HCT116 (cell line): ENCODE data around the gene SLC25A42.

Experiments
- ATF3 ChIP-seq: IDR thresholded peaks from 2 replicates; pipeline ENCODE4 v1.6.1; 2012
- CTCF ChIP-seq, 3 experiments: fragments of 200-600 bp in 1 of 3; sonication (generic) in 1 of 3; IDR thresholded peaks in 2 of 3; conservative IDR thresholded peaks in 1 of 3; 2 replicates each; pipeline ENCODE4 v1.5.1; 2012 to 2017; ENCODE audit warnings: low read depth in 2 of 3, low read length in 2 of 3, antibody characterized with exemption in 1 of 3, borderline replicate concordance in 1 of 3, control low read depth in 1 of 3, mild to moderate bottlenecking in 1 of 3, mixed read lengths in 1 of 3, mixed run types in 1 of 3, moderate library complexity in 1 of 3; ENCODE audit not compliant: insufficient read depth in 1 of 3
- EGR1 ChIP-seq: IDR thresholded peaks from 2 replicates; pipeline ENCODE4 v1.6.1; 2012; ENCODE audit warnings: low read depth
- EZH2 ChIP-seq: fragments of 200-600 bp; sonication (generic); IDR thresholded peaks from 2 replicates; pipeline ENCODE4 v1.6.1; 2017; ENCODE audit warnings: antibody characterized with exemption, mixed run types
- EZH2phosphoT487 ChIP-seq: fragments of 200-600 bp; IDR thresholded peaks from 2 replicates; pipeline ENCODE4 v1.6.1; 2018; ENCODE audit warnings: antibody characterized with exemption, borderline replicate concordance
- FOSL1 ChIP-seq: IDR thresholded peaks from 2 replicates; pipeline ENCODE4 v1.6.1; 2012; ENCODE audit warnings: low read depth
- MAX ChIP-seq: IDR thresholded peaks from 2 replicates; pipeline ENCODE4 v1.6.1; 2012
- POLR2A ChIP-seq: IDR thresholded peaks from 2 replicates; pipeline ENCODE4 v1.7.0; 2011; ENCODE audit warnings: borderline replicate concordance; ENCODE audit not compliant: insufficient read depth, insufficient read length; ENCODE audit errors: extremely low read depth
- POLR2AphosphoS5 ChIP-seq: IDR thresholded peaks from 2 replicates; pipeline ENCODE4 v1.6.1; 2011; ENCODE audit warnings: mild to moderate bottlenecking, low read depth, low read length, moderate library complexity
- REST ChIP-seq: IDR thresholded peaks from 2 replicates; pipeline ENCODE4 v1.6.1; 2012; ENCODE audit warnings: low read depth
- TCF7L2 ChIP-seq: IDR thresholded peaks from 2 replicates; pipeline ENCODE4 v1.7.0; 2011; ENCODE audit warnings: borderline replicate concordance, inconsistent platforms; ENCODE audit not compliant: insufficient read depth, insufficient read length; ENCODE audit errors: extremely low read depth
- YY1 ChIP-seq: IDR thresholded peaks from 2 replicates; pipeline ENCODE4 v1.6.1; 2011; ENCODE audit warnings: low read length, low read depth, moderate library complexity, mild to moderate bottlenecking; ENCODE audit not compliant: insufficient replicate concordance; ENCODE audit errors: extremely low read depth
- TF ChIP-seq, protein P1 (sequence below): IDR thresholded peaks from 2 replicates; pipeline ENCODE4 v1.6.1; 2011; ENCODE audit warnings: mild to moderate bottlenecking, low read length, moderate library complexity; ENCODE audit not compliant: insufficient replicate concordance; ENCODE audit errors: extremely low read depth

- TF ChIP-seq REST = no peak
- no peak for TF ChIP-seq EZH2
- no peak for TF ChIP-seq CTCF (IDR thresholded peaks at IDR 0.05 in 2 of 3, conservative IDR thresholded peaks at IDR 0.05 in 1 of 3; ENCODE audit: borderline replicate concordance in 1 of 3, insufficient read depth in 1 of 3, low read depth in 2 of 3, low read length in 2 of 3)
- TF ChIP-seq MAX = no peak
- no peak for TF ChIP-seq ATF3
- no peak for TF ChIP-seq YY1
- TF ChIP-seq, protein P1, sequence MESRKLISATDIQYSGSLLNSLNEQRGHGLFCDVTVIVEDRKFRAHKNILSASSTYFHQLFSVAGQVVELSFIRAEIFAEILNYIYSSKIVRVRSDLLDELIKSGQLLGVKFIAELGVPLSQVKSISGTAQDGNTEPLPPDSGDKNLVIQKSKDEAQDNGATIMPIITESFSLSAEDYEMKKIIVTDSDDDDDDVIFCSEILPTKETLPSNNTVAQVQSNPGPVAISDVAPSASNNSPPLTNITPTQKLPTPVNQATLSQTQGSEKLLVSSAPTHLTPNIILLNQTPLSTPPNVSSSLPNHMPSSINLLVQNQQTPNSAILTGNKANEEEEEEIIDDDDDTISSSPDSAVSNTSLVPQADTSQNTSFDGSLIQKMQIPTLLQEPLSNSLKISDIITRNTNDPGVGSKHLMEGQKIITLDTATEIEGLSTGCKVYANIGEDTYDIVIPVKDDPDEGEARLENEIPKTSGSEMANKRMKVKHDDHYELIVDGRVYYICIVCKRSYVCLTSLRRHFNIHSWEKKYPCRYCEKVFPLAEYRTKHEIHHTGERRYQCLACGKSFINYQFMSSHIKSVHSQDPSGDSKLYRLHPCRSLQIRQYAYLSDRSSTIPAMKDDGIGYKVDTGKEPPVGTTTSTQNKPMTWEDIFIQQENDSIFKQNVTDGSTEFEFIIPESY = no peak
- no peak for TF ChIP-seq EGR1
- TF ChIP-seq TCF7L2 = no peak
- no peak for TF ChIP-seq POLR2AphosphoS5
- no peak for TF ChIP-seq POLR2A
- no peak for TF ChIP-seq EZH2phosphoT487
- TF ChIP-seq FOSL1 = no peak
These were observed 19.8 kb downstream of the SLC25A42 start for GRCh38 chr19:19083413-19084178.
